Measurements from ENCODE around the gene SMIM43. TPM values are rescaled to one million over a fixed set of nuclear protein-coding genes. Genes with fewer than 3 reads are reported as not detected.

SMIM43 gene
- total and polyA plus RNA-seq, 2 donors (not counting 1 experiment from before 2014, with no cell fraction given): 0.83 to 2.5 TPM

GRCh38 chr4:121776610-121777401, 11.8 kb upstream of the SMIM43 start:
- H3K9me3 ChIP-seq (ENCODE audit: control insufficient read depth, insufficient read depth, low read depth, low read length): no peaks in the 10 kb centered on the region
- H2AFZ ChIP-seq (ENCODE audit: low read length): no peak overlapping the region
- H3K27ac ChIP-seq (ENCODE audit: insufficient read depth, low read length): no peak overlapping the region
- H3K4me2 ChIP-seq (ENCODE audit: extremely low read depth, insufficient read depth, low read length): no peak overlapping the region
- no peak overlapping the region for H3K9ac ChIP-seq (ENCODE audit: insufficient read depth, low read length)
- DNase-seq (ENCODE audit: low read depth in 2 of 2): no peak
- H3K4me1 ChIP-seq (ENCODE audit: control insufficient read depth, extremely low read depth, insufficient read depth, low read length): peaks cover 2% of the 10 kb centered on the region
- H3K36me3 ChIP-seq (ENCODE audit: control insufficient read depth, insufficient read depth, low read length): no peaks in the 10 kb centered on the region
- no peaks in the 10 kb centered on the region for H3K79me2 ChIP-seq (ENCODE audit: control insufficient read depth, insufficient read depth, low read length)
- no peaks in the 10 kb centered on the region for H4K20me1 ChIP-seq (ENCODE audit: control insufficient read depth, extremely low read depth, insufficient read depth, low read length)
- TF ChIP-seq, protein P1, sequence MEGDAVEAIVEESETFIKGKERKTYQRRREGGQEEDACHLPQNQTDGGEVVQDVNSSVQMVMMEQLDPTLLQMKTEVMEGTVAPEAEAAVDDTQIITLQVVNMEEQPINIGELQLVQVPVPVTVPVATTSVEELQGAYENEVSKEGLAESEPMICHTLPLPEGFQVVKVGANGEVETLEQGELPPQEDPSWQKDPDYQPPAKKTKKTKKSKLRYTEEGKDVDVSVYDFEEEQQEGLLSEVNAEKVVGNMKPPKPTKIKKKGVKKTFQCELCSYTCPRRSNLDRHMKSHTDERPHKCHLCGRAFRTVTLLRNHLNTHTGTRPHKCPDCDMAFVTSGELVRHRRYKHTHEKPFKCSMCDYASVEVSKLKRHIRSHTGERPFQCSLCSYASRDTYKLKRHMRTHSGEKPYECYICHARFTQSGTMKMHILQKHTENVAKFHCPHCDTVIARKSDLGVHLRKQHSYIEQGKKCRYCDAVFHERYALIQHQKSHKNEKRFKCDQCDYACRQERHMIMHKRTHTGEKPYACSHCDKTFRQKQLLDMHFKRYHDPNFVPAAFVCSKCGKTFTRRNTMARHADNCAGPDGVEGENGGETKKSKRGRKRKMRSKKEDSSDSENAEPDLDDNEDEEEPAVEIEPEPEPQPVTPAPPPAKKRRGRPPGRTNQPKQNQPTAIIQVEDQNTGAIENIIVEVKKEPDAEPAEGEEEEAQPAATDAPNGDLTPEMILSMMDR (conservative IDR thresholded peaks at IDR 0.05 in 1 of 2, IDR thresholded peaks at IDR 0.05 in 1 of 2; ENCODE audit: low read depth in 1 of 2, low read length in 2 of 2): no peak
- TF ChIP-seq EZH2 (IDR thresholded peaks at IDR 0.05; ENCODE audit: low read length, missing control alignments): no peak
- peaks cover 2% of the 10 kb centered on the region for H3K27me3 ChIP-seq (ENCODE audit: control insufficient read depth, insufficient read depth, low read length)
- no peak overlapping the region for H3K4me3 ChIP-seq (replicated peaks in 1 of 4; ENCODE audit: control extremely low read depth in 1 of 4, insufficient read depth in 1 of 4, low read depth in 3 of 4, low read length in 4 of 4)

GRCh38 chr4:121773883-121774282, 8.9 kb upstream of the SMIM43 start:
- H4K20me1 ChIP-seq (ENCODE audit: control insufficient read depth, extremely low read depth, insufficient read depth, low read length): no peaks in the 10 kb centered on the region
- H3K9ac ChIP-seq (ENCODE audit: insufficient read depth, low read length): no peak overlapping the region
- no peaks in the 10 kb centered on the region for H3K4me1 ChIP-seq (ENCODE audit: control insufficient read depth, extremely low read depth, insufficient read depth, low read length)
- no peak for TF ChIP-seq EZH2 (IDR thresholded peaks at IDR 0.05; ENCODE audit: low read length, missing control alignments)
- TF ChIP-seq, protein P1 (conservative IDR thresholded peaks at IDR 0.05 in 1 of 2, IDR thresholded peaks at IDR 0.05 in 1 of 2; ENCODE audit: low read depth in 1 of 2, low read length in 2 of 2): no peak
- no peaks in the 10 kb centered on the region for H3K36me3 ChIP-seq (ENCODE audit: control insufficient read depth, insufficient read depth, low read length)
- H3K27ac ChIP-seq (ENCODE audit: insufficient read depth, low read length): no peak overlapping the region
- H3K79me2 ChIP-seq (ENCODE audit: control insufficient read depth, insufficient read depth, low read length): no peaks in the 10 kb centered on the region
- H3K4me3 ChIP-seq (replicated peaks in 1 of 4; ENCODE audit: control extremely low read depth in 1 of 4, insufficient read depth in 1 of 4, low read depth in 3 of 4, low read length in 4 of 4): no peak overlapping the region
- H2AFZ ChIP-seq (ENCODE audit: low read length): no peak overlapping the region
- no peak for DNase-seq (ENCODE audit: low read depth in 2 of 2)
- H3K27me3 ChIP-seq (ENCODE audit: control insufficient read depth, insufficient read depth, low read length): peaks cover 2% of the 10 kb centered on the region
- H3K9me3 ChIP-seq (ENCODE audit: control insufficient read depth, insufficient read depth, low read depth, low read length): no peaks in the 10 kb centered on the region
- no peak overlapping the region for H3K4me2 ChIP-seq (ENCODE audit: extremely low read depth, insufficient read depth, low read length)

GRCh38 chr4:121771869-121772268, 6.9 kb upstream of the SMIM43 start:
- Histone ChIP-seq H3K4me3 (replicated peaks in 1 of 4; ENCODE audit: control extremely low read depth in 1 of 4, insufficient read depth in 1 of 4, low read depth in 3 of 4, low read length in 4 of 4) (no peak overlapping the region), H3K36me3 (ENCODE audit: control insufficient read depth, insufficient read depth, low read length) (no peaks in the 10 kb centered on the region), H3K4me1 (ENCODE audit: control insufficient read depth, extremely low read depth, insufficient read depth, low read length) (no peaks in the 10 kb centered on the region), H3K79me2 (ENCODE audit: control insufficient read depth, insufficient read depth, low read length) (no peaks in the 10 kb centered on the region), H3K27ac (ENCODE audit: insufficient read depth, low read length) (no peak overlapping the region), H2AFZ (ENCODE audit: low read length) (no peak overlapping the region), H3K4me2 (ENCODE audit: extremely low read depth, insufficient read depth, low read length) (no peak overlapping the region), H4K20me1 (ENCODE audit: control insufficient read depth, extremely low read depth, insufficient read depth, low read length) (no peaks in the 10 kb centered on the region), H3K27me3 (ENCODE audit: control insufficient read depth, insufficient read depth, low read length) (peaks cover 2% of the 10 kb centered on the region), H3K9ac (ENCODE audit: insufficient read depth, low read length) (no peak overlapping the region), H3K9me3 (ENCODE audit: control insufficient read depth, insufficient read depth, low read depth, low read length) (no peaks in the 10 kb centered on the region)
- no peak for TF ChIP-seq EZH2 (IDR thresholded peaks at IDR 0.05; ENCODE audit: low read length, missing control alignments)
- TF ChIP-seq, protein P1 (conservative IDR thresholded peaks at IDR 0.05 in 1 of 2, IDR thresholded peaks at IDR 0.05 in 1 of 2; ENCODE audit: low read depth in 1 of 2, low read length in 2 of 2): no peak
- DNase-seq (ENCODE audit: low read depth in 2 of 2): no peak

All from fibroblast of lung (primary cell).